GM23338 (cell line): ENCODE data around the gene KCNMB4. TPM values are rescaled to one million over a fixed set of nuclear protein-coding genes. Genes with fewer than 3 reads are reported as not detected.

Experiments
- ATAC-seq: fragments of 200-7000 bp; cut with Tn5 transposase; 3 replicates; pipeline ENCODE4 v1.9.1; 2020
- DNase-seq: peaks from one replicate; pipeline ENCODE4 v3.0.0-alpha.2; 2015; ENCODE audit warnings: low spot score
- H2AFZ ChIP-seq: fragments of 200-600 bp; sonication (generic); 2 replicates; pipeline ENCODE4 v1.8.0; 2016; ENCODE audit warnings: antibody characterized with exemption, mild to moderate bottlenecking, moderate library complexity
- H3F3A ChIP-seq: fragments of 200-600 bp; sonication (generic); replicated peaks from 2 replicates; pipeline ENCODE4 v1.8.0; 2017; ENCODE audit warnings: antibody characterized with exemption, mixed run types, low read depth
- H3K27ac ChIP-seq: fragments of 200-600 bp; sonication (generic); 2 replicates; pipeline ENCODE4 v1.6.1; 2016; ENCODE audit warnings: low read depth
- H3K27me3 ChIP-seq: fragments of 200-600 bp; sonication (generic); 2 replicates; pipeline ENCODE4 v1.8.0; 2016; ENCODE audit warnings: mild to moderate bottlenecking, mixed run types, moderate library complexity; ENCODE audit not compliant: insufficient read depth
- H3K36me3 ChIP-seq: fragments of 200-600 bp; sonication (generic); 2 replicates; pipeline ENCODE4 v1.8.0; 2016; ENCODE audit warnings: mild to moderate bottlenecking; ENCODE audit not compliant: insufficient read depth
- H3K4me1 ChIP-seq: fragments of 200-600 bp; sonication (generic); 2 replicates; pipeline ENCODE4 v1.8.0; 2016; ENCODE audit warnings: mild to moderate bottlenecking, moderate library complexity; ENCODE audit not compliant: insufficient read depth
- H3K4me2 ChIP-seq: fragments of 200-600 bp; sonication (generic); 2 replicates; pipeline ENCODE4 v1.7.1; 2017; ENCODE audit warnings: mixed run types
- H3K4me3 ChIP-seq: fragments of 200-600 bp; sonication (generic); 2 replicates; pipeline ENCODE4 v1.6.1; 2016; ENCODE audit warnings: mixed run types
- H3K79me2 ChIP-seq: fragments of 200-600 bp; sonication (generic); replicated peaks from 2 replicates; pipeline ENCODE4 v1.8.0; 2017; ENCODE audit warnings: mild to moderate bottlenecking; ENCODE audit not compliant: insufficient read depth
- H3K9me2 ChIP-seq: fragments of 200-600 bp; sonication (generic); 2 replicates; pipeline ENCODE4 v1.8.0; 2017; ENCODE audit not compliant: insufficient read depth
- H4K20me1 ChIP-seq: fragments of 200-600 bp; sonication (generic); replicated peaks from 2 replicates; pipeline ENCODE4 v1.8.0; 2017; ENCODE audit warnings: mild to moderate bottlenecking; ENCODE audit not compliant: insufficient read depth
- H3K27ac Mint-ChIP-seq: 2 replicates; pipeline ENCODE4 v1.8.0; 2020; ENCODE audit warnings: inconsistent platforms, mild to moderate bottlenecking, moderate library complexity, mixed read lengths
- H3K27me3 Mint-ChIP-seq: 3 replicates; pipeline ENCODE4 v1.8.0; 2022; ENCODE audit warnings: low read depth, mild to moderate bottlenecking, moderate library complexity, mixed read lengths, inconsistent platforms; ENCODE audit not compliant: insufficient read depth, poor library complexity
- H3K36me3 Mint-ChIP-seq: 3 replicates; pipeline ENCODE4 v1.8.0; 2021; ENCODE audit warnings: low read depth, mild to moderate bottlenecking, inconsistent platforms, moderate library complexity, mixed read lengths
- H3K4me1 Mint-ChIP-seq: 3 replicates; pipeline ENCODE4 v1.8.0; 2020; ENCODE audit warnings: mild to moderate bottlenecking, inconsistent platforms, mixed read lengths
- H3K4me3 Mint-ChIP-seq: 3 replicates; pipeline ENCODE4 v1.8.0; 2021; ENCODE audit warnings: moderate library complexity, mild to moderate bottlenecking, inconsistent platforms, mixed read lengths
- H3K9me3 Mint-ChIP-seq: 3 replicates; pipeline ENCODE4 v1.8.0; 2020; ENCODE audit warnings: moderate library complexity, mild to moderate bottlenecking, inconsistent platforms, mixed read lengths
- CREB1 ChIP-seq: fragments of 250-450 bp; sonication (Bioruptor Pico); IDR thresholded peaks from 2 replicates; pipeline ENCODE4 v1.5.0; 2020; ENCODE audit warnings: low read depth, mild to moderate bottlenecking, moderate library complexity
- CTCF ChIP-seq, 2 experiments: fragments of 200-600 bp in 1 of 2; sonication (generic) in 1 of 2; conservative IDR thresholded peaks; 2 replicates each; pipeline versions ENCODE4 v1.5.1 to v1.6.1; 2016 to 2017; ENCODE audit warnings: antibody characterized with exemption in 2 of 2, low read depth in 2 of 2, mild to moderate bottlenecking in 2 of 2, moderate library complexity in 1 of 2
- ETS1 ChIP-seq: IDR thresholded peaks from 2 replicates; pipeline ENCODE4 v1.6.1; 2016; ENCODE audit warnings: antibody characterized with exemption
- EZH2 ChIP-seq: fragments of 200-600 bp; sonication (generic); IDR thresholded peaks from one replicate; pipeline ENCODE4 v1.8.0; 2017; ENCODE audit warnings: antibody characterized with exemption, mild to moderate bottlenecking, low read depth; ENCODE audit not compliant: unreplicated experiment
- EZH2phosphoT487 ChIP-seq: fragments of 200-600 bp; sonication (generic); IDR thresholded peaks from one replicate; pipeline ENCODE4 v1.8.1; 2018; ENCODE audit warnings: antibody characterized with exemption; ENCODE audit not compliant: unreplicated experiment
- JUNB ChIP-seq: IDR thresholded peaks from one replicate; pipeline ENCODE4 v1.6.1; 2016; ENCODE audit warnings: antibody characterized with exemption; ENCODE audit not compliant: unreplicated experiment
- NANOG ChIP-seq: IDR thresholded peaks from 2 replicates; pipeline ENCODE4 v1.6.1; 2016; ENCODE audit warnings: antibody characterized with exemption, borderline replicate concordance
- POLR2AphosphoS5 ChIP-seq: IDR thresholded peaks from 2 replicates; pipeline ENCODE4 v1.6.1; 2016; ENCODE audit warnings: antibody characterized with exemption, low read depth
- REST ChIP-seq: IDR thresholded peaks from one replicate; pipeline ENCODE4 v1.6.1; 2018; ENCODE audit warnings: antibody characterized with exemption; ENCODE audit not compliant: unreplicated experiment
- STAT1 ChIP-seq: IDR thresholded peaks from one replicate; pipeline ENCODE4 v1.6.1; 2016; ENCODE audit warnings: antibody characterized with exemption; ENCODE audit not compliant: unreplicated experiment
- ZNF114 ChIP-seq: fragments of 250-450 bp; sonication (Bioruptor Pico); IDR thresholded peaks from 2 replicates; pipeline ENCODE4 v1.5.0; 2020; ENCODE audit warnings: mild to moderate bottlenecking, moderate library complexity
- ZNF331 ChIP-seq: fragments of 250-450 bp; sonication (Bioruptor Pico); IDR thresholded peaks from 2 replicates; pipeline ENCODE4 v1.5.0; 2020; ENCODE audit warnings: low read depth, mild to moderate bottlenecking, moderate library complexity
- ZNF462 ChIP-seq: fragments of 250-450 bp; sonication (Bioruptor Pico); IDR thresholded peaks from 2 replicates; pipeline ENCODE4 v1.5.0; 2020; ENCODE audit warnings: mild to moderate bottlenecking, moderate library complexity
- polyA plus RNA-seq: library from polyadenylated mRNA; unstranded; fragments of >200 nt; fragmentation: Nextera tagmentation; extraction: Ambion mirVana; gene quantifications from 2 replicates; pipeline ENCODE4 v1.2.1, GENCODE V29; 2016
- total RNA-seq: library from RNA; depleted of rRNA; stranded (reverse); fragments of >200 nt; shearing (Covaris generic); gene quantifications from 2 replicates; pipeline ENCODE4 v1.2.3, GENCODE V29; 2014

The KCNMB4 gene
- total and polyA plus RNA-seq, 2 experiments from 2014 or later = 9.4 to 14.7 TPM

GRCh38 chr12:70443062-70443673 lies 77.1 kb downstream of the KCNMB4 start:
- Histone ChIP-seq H3K36me3 (no peaks in the 10 kb centered on the region), H3K4me3 (no peak overlapping the region), H3K9me2 (0 out of 2 replicates have a peak, but pooled peaks cover 5% of the 10 kb centered on the region), H3K4me2 (no peak overlapping the region), H3F3A (no peaks in the 10 kb centered on the region), H3K27ac (no peak overlapping the region), H3K79me2 (no peaks in the 10 kb centered on the region), H2AFZ (no peak overlapping the region), H4K20me1 (no peaks in the 10 kb centered on the region), H3K27me3 (no peaks in the 10 kb centered on the region), H3K4me1 (no peaks in the 10 kb centered on the region)
- H3K4me1 Mint-ChIP-seq = no peaks in the 10 kb centered on the region
- DNase-seq (no peak), ATAC-seq (no peak)
- H3K4me3 Mint-ChIP-seq = no peak overlapping the region
- H3K9me3 Mint-ChIP-seq = no peaks in the 10 kb centered on the region
- H3K36me3 Mint-ChIP-seq = 0 out of 3 replicates have a peak, but pooled peaks cover 2% of the 10 kb centered on the region
- H3K27ac Mint-ChIP-seq = no peak overlapping the region
- no peaks in the 10 kb centered on the region for H3K27me3 Mint-ChIP-seq
- no peak for TF ChIP-seq ZNF331 (CRISPR knock-in tag)
- no peak for TF ChIP-seq JUNB
- TF ChIP-seq POLR2AphosphoS5 = no peak
- no peak for TF ChIP-seq ZNF462
- no peak for TF ChIP-seq STAT1
- no peak for TF ChIP-seq EZH2phosphoT487
- TF ChIP-seq CTCF (conservative IDR thresholded peaks at IDR 0.05; ENCODE audit: low read depth in 2 of 2) = no peak
- TF ChIP-seq NANOG = no peak
- TF ChIP-seq ZNF114 (CRISPR knock-in tag) = no peak
- TF ChIP-seq ETS1 = no peak
- TF ChIP-seq REST = no peak
- TF ChIP-seq CREB1 (CRISPR knock-in tag) = no peak
- TF ChIP-seq EZH2 = no peak
